Activated CD8-positive, alpha-beta memory T cell treated with anti-CD3 and anti-CD28 coated beads, Interleukin-2, amount 50 U/mL, for 24 hours (primary cell): Measurements from ENCODE around the gene IGLL1.
"Not testable (repeated sequence)": the region's sequence is repeated elsewhere in the genome, so short reads cannot be mapped to it uniquely, and the experiment has no call there.

Source experiments
- DNase-seq: peaks from one replicate; pipeline ENCODE4 v3.0.0-alpha.2; 2020; ENCODE audit errors: extremely low read depth

The IGLL1 gene

DNA sequence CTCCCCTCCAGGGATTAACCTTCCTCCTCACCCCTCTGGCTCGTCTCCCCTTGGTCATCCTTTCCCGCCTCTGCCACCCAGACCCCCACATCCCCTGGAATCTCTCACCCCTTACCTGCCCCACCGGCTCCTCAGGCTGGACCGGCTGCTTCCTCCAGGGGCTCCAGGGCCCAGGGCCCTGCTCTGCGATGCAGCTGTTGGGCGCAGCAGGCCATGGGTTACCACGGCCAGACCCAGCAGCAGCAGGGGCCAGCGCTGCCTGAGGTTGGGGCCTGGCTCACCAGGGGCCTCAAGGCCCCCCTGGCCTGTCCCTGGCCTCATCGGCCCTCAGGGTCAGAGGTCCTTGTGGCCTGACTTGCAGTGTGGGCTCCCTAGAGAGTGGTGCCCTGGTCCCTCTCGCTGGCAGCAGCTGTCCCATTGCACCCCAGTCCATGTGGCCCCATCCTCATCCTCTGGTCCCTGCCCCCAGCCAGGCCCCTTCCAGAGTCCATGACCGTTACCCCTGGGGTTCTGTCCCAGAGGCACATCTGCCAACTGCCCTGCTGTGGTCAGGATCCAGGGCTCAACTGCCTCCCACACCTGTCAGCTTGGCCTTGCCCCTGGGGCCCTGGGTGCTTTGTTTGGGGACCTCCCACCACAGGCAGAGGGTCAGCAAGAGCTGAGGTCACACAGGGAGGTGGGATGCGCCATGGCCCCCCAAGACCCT is at the start of gene IGLL1:
IGLL1 (minus strand) TSS at position 421 of the 706 bp plus-strand sequence; CDS start at position 321, 100 bp downstream.
- no peak for DNase-seq

DNA sequence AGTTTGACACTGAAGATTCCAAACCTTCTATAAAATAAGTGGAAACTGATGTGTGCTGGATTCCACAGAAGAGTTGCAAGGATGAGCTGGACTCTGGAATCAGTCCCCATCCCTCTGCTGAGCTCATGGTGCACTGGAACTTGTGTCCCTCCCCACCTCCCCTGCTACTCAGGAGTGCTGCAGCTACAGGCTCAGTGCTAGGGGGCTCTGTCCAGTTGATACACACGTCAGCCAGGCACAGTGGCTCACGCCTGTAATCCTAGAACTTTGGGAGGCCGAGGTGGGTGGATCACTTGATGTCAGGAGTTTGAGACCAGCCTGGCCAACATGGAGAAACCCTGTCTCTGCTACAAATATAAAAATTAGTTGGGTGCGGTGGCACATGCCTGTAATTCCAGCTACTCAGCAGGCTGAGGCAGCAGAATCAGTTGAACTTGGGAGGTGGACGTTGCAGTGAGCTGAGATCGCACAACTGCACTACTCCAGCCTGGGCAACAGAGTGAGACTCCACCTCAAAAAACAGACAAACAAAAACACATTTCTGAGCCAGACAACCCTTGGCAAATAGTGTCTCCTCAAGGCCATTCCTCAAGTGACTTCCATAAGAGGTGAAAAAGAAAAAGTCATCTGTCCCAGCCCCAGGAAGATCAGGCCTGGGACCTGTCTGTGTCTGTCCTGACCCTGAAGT is 48.1 kb upstream of the IGLL1 start:
- DNase-seq = not testable (repeated sequence)

DNA sequence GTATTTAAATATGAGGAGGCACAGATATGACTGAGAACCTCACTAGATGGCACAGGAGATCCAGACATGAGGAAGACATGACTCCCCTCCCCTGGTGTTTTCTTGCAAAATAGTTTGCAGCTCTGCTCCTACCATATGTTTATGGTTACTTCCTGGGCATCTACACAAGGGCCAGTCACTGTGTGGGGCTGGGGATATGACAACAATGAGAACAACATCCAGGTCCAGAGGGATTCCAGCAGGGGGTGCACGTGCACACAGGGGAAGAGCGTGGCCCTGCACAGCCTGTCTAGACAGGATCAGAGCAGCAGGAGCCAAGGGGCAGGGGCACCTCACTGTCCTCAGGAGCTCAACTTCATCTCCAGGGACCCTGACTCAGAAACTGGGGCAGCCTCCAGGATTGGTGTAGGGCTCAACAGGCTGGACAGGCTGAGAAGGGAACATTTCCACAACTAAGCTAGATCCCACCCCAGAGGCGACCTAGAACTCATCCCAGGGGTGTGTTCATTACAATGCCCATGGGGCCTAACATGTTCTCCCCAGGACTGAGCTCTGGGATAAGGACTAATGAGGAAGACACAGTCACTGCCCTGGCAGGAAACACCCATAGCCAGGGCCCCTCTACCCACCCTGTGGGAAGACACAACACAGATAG is 47.4 kb upstream of the IGLL1 start:
- DNase-seq = peak; percentile 9

DNA sequence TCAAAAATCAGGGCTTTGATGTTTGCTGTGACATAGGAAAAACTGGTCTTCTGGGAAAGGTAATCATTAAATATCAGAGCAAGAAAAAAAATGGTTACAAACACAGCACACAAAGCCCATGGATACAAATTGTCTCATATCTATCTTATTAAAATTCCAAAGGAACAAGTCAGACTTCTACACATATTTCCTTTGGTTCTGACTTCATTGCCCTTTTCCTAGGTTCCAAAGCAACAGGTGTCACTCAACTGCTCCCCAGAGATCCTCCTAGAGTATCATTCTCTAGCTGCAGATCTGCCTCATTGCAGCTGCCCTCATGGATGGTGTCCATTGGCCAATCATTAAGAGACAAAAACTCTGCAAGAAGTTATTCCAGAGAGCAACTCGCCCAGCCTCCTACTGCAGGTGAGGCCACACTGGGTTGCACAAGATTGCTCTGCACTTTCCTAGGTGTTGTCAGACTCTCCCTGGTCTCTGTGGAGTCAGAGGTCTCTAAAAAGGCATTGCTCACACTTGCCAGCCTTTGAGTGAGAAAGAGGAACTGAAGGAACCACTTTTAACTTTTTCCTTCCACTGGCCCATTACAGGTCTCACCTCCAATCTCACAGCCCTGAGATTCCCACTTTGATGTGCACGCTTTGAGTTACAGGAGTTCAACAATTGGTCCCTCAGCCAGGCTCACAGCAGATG is 46.3 kb upstream of the IGLL1 start:
- no peak for DNase-seq

DNA sequence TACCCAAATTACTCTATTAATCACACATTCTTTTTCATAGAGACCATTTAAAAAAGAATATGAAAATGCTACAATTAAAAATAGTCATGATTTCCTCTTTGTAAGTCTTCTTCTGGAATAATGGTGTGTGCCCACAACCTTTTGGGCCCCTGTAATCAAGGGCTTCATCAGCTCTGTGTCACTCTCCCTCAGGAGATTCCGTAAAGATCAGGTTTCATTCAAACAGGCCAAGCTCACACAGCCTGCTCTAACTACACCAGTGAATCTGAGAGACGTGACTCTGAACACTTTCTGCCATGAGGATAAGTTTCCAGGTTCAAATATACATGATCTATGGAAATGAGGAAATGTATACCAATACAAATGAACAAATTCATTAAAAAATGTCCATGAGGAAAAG is 42.5 kb upstream of the IGLL1 start:
- no peak for DNase-seq

DNA sequence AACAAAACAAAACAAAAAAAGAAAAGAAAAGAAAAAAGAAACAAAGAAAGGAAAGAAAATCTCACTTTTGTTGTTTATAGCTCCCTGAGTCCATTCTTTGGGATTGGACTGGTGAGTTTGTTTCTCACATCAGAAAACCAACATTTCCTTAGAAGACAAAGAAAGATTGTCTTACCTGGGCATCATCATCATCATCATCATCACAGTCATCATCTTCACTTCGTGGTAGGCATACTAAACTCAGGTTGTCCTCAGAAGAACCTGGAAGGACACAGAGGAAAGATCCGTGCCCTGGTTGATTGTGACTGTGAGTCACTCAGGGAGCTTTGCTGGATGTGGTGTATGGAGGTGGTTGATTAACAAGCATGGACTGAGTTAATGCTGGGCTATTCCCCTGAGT is 41.8 kb upstream of the IGLL1 start:
- DNase-seq = not testable (repeated sequence)

DNA sequence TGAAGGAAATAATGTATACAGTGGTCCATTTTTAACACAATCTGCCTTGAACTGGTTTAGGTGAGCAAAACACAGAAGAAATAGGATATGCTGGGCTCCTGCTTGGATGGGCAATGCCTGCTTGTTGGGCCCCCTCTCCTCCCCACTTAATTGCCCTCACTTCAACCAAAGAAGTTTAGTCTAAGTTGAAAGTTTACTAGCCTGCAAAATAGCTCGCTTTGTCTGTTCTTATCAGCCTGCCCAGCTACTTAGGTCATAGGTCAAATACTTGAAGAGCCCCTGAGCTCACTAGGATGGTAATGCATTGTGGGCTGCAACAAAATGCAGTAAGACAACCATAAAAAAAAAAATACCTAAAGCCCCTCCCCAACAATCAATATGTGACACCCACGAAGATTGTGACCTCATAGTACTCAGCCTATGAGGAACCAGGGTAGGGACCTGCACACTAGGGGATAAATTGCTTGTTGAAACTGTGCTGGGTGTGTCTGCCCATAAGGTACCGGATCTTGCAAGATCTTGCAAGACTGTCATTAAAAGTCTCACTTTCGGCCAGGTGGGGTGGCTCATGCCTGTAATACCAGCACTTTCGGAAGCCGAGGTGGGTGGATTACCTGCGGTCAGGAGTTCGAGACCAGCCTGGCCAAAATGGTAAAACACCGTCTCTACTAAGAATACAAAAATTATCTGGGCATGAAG is 41.1 kb upstream of the IGLL1 start:
- no peak for DNase-seq

DNA sequence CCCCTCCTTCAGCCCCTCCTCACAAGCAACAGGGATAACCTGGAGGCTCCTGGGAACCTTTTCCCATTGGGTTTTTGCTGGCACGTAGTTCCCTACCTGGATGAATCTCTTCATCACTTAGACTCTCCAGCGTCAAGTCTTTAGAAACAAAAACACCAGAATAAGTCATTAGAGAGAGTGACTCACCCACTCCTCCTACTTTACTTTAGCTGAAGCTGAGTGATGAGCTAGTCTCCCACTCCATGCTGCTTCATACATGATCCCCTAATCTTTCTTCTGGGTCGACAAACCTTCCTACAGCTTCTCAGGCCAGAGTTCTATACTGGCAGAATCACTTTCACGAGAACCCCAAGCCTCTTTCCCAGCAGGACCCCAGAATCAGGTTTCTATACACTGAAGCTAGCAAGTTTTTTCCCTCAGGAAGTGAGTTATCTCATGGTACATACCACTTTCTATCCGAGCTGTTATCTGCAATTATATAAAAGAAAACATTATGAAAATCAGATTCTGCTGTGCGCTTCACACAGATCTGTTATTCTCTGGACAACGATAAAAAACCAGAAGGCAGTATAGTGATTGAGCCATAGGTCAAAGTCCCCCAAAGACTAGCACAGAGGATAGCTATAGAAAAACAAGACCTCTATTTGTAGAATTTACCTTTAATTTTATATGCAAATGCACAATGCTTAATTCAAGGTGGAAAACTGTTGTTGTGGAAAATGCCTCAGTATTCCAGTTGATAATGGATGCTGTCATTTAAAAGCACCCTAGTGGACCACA is 33.3 kb upstream of the IGLL1 start:
- no peak for DNase-seq

DNA sequence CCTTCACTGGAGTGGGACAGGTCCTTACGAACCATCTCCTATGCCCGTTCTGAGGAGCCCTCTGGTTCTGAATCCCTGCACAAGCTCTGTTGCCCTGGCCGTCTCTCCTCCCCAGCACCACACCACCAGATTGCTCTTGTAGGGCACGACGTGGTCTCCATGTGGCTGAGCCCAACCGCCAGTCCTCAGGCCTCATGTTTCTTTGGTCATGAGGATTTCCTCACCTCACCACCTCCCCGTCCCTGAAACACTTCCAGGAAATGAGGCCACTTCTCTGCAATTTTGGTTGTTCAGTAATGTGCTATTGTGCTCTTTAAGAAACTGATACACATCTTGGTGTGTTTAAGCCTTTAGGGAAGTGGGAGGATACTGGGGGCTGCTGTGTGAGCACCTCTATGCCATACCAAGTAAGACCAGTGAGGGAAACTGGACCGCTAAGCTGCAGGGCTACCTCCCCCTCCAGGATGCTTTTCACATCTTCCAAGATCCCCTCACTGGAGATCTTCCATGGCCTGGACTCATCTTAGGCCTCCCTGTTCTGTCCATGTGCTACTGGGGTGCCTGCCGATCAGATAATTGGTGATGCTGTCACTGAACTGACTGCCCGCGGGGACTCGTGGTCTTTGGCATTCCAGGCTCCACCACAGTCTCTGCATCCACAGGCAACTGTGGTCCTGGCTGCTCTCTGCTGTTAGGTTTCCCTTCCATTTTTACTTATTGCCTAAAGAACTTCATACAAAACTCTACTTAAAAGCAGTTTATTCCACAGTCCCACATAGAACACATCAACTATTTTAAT is 30.1 kb upstream of the IGLL1 start:
- DNase-seq = no peak

DNA sequence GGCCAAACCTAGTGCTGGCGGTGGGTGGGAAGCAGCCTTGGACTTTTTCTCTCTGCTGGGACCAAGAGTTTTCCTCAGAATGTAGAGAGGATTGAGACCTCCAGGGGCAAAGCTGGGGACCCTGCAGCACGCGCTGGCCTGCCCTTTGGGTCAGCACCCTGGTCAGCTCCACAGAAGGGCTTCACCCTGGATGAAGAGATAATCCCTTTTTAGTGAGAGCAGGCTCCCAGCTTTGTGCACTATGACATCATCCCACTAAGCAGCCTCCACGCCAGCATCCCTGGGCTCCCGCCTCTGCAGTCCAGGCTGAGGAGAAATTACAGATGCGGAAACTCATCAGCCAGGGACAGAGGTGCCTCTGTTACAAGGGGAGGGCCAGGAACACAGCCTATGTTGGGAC is 28.5 kb upstream of the IGLL1 start:
- no peak for DNase-seq

DNA sequence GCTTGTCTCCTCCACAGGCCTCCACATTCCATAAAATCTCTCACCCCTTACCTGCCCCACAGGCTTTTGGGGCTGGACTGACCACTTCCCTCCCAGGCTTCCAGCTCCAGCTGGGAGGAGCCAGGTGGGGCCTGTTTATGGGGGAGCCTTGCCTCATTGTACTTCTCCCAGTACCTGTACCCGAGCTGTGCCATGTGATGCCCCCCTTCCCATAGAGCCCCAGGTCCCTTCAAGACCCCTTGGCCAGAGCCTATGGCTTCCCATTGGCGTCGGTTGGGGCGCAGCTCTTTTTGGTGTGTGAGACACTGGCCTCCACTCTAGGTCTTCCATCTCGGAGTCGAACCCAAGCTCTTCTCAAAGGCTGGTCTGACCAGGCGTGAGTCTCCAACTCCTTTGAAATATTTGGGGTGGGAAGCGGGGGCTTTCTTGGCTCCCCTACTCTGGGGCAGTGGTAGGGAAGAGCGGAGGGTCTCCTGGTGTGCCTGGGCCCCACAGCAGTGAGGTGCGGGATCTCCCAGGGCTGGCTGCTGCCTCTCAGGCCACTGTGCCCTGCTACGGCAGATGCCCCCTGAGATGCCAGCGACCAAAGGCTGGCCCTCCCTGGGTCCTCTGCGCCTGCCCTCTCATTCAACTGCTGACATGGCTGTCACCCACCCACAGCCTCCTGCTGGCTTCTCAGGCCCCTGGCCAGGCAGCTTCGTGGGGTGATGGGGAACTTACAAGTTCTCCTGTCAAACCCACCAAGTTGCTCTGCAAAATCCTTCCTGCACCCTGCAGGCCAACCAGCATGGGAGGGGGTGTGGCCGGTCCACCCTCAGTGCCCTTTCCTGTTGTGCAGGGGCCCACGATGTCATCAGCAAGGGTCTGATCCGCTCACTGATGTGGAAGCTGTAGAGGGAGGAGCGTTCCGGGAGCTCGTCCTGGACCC is 26.4 kb upstream of the IGLL1 start:
- DNase-seq = no peak

DNA sequence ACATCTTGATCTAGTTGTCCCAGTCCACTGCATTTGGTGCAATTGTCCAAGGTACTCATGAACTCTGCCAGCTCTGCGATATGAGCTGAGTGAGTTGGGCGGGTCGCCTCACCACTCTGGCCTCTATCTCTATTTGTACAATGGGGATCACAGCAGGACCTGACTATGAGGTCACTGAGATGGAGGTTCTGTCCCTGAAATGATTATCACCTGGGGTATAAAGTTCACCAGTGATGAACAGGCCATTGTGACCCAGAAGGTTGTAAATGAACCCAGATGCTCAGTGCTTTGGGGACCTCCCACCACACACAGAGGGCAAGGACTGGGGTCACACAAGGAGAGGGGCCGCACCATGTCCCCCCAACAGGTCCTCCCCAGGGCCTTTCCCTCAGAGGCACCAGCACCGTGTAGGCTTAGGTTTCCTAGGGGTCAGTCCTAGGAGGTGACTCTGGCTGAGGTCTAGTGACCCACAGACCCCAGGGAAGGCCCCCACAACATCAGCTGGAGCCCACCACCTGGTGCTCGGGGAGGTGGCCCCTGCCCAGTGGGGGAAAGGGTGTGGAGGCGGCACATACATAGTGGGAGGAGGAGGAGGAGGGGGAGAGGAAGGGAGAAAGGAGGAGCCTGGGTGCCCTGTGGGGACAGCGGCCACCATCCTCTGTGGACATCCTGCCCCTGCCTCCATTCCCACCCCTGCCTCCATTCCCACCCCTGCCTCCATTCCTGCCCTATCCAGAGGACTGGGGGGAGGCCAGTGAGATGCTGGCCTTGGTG is 25.0 kb upstream of the IGLL1 start:
- DNase-seq = no peak

DNA sequence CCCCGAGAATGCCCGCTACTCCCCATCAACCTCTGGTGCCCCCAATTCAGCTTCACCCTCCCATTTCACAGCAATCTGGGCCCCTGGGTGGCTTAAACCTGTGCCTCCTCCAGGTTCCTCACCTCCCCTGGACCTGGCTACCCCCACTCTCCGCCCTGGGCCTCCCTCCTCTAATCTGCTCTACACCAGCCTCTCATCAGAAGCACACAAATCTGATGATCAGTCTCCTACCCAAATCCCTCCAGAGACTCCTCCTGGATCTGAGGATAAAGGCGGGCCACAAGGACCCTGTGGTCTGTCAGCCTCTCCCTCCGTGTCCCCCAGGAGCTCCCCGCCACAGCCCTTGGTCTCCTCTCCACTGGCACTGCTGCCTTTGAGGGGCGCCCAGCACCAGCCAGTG is 23.2 kb upstream of the IGLL1 start:
- DNase-seq = no peak

DNA sequence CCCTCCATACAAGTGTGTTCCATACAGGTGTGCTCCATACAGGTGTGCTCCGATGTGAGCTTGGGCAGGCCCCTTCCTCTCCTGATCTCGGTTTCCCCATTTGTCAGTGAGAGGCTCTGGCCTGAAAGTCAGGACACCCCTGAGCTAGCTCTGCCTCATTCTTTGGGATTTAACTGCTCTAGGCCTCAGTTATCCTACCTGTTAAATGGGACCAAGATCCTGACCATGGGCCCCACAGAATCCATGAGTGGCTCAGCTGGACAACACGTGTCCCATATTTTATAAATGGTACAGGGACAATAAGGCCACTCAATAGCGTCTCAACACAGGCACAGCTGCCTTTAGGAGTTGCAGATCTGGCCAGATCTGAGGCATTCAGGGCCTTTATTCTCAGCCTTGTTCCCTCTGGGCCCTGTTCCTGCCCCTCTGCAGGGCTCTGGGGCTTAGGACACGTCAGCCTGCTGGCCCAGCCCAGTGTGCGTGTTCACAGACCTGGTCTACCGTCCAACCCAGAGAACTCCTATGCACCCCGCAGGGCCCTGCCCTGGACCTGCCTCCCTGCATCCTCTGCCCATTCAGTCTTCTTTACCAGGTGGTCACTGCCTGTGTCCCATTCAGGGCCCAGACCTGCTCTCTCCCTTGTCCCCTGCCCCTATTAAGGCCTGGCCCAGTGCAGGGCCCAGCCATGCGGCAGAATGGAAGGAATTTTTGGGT is 18.9 kb upstream of the IGLL1 start:
- DNase-seq = no peak

DNA sequence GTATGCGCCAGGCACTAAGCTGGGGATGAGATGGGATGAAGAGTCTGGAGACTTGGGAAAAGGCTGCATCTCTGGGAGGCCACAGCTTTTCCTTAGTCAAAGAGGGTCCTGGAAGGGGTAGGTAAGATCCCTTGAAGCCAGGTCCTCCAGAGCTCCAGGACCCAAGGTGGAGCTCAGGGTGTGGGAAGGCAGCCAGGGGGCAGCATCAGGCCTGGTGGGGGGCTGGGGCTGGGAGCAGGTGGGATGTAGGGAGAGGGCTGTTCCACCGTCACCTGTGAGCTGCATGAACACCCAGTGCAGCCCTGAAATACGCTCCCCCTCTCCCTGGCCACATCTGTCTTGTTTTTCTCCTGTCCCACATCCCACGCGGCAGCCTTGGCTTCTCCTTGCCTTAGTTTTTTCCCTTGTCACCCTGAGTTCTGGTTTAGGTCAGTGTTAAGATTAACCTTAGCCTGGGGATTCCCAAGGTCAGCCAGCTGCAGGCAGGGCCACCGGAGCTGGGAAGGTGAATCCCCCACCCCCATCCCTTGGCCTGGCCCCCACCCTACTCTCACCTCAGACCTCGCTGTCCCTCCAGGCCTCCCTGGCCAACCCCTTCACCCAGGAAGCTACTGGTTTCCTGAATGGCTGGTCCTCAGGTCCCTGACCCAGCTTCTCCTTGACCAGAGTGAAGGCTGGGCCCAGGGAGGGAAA is 17.6 kb upstream of the IGLL1 start:
- not testable (repeated sequence) for DNase-seq

DNA sequence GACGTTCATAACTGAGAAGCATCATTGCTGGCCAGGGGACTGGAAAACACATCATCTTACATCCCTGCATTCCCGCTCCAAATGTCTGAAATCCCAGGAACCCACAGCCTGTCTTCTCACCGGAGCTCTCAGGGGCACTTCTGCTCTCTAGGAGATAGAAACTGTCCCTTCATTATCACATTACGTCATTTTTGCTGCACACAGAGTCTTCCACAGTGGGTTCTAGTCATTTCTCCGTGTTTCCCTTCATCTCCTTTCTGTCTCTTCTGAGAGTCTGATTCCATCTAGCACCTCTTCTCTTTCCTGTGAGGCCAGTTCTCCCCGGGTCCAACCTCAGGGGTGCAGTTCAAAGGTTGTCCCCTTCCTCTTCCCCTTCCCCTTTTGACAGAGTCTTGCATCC is 15.8 kb upstream of the IGLL1 start:
- DNase-seq = not testable (repeated sequence)

DNA sequence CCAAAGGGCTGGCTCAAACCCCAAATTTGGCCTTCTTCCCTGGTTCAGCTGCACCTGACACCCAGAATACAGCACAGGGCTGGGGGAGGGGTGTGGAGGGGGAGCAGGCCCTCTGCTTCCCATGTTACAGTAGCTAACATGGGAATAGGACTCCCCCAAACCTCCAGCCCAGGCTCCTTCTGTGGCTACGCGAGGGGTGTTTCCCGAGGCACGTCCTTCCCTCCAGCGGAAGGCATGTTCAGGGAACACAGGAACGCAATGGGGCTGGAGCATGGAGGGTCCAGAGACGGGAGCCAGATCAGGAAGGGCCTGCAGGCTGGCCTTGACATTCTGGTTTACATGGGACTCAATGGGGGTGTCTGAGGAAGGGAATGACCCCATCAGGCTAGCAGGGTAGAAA is 11.8 kb upstream of the IGLL1 start:
- DNase-seq = no peak
